NCI-H748 (cell line): ENCODE measurements around the gene RNF214.
A peak's percentile ranks its signal among the peaks of the same experiment; 100 is the strongest.
"Not testable (repeated sequence)": the region's sequence is repeated elsewhere in the genome, so short reads cannot be mapped to it uniquely, and the experiment has no call there.

Experiments used
- DNase-seq: peaks from one replicate; lab custom pipeline; 2025; ENCODE audit not compliant: unreplicated experiment; lab: John Stamatoyannopoulos, UW

RNF214 gene

GRCh38 chr11:117313091-117313490 is 80.6 kb downstream of the RNF214 start:
- DNase-seq: no peak

DNA sequence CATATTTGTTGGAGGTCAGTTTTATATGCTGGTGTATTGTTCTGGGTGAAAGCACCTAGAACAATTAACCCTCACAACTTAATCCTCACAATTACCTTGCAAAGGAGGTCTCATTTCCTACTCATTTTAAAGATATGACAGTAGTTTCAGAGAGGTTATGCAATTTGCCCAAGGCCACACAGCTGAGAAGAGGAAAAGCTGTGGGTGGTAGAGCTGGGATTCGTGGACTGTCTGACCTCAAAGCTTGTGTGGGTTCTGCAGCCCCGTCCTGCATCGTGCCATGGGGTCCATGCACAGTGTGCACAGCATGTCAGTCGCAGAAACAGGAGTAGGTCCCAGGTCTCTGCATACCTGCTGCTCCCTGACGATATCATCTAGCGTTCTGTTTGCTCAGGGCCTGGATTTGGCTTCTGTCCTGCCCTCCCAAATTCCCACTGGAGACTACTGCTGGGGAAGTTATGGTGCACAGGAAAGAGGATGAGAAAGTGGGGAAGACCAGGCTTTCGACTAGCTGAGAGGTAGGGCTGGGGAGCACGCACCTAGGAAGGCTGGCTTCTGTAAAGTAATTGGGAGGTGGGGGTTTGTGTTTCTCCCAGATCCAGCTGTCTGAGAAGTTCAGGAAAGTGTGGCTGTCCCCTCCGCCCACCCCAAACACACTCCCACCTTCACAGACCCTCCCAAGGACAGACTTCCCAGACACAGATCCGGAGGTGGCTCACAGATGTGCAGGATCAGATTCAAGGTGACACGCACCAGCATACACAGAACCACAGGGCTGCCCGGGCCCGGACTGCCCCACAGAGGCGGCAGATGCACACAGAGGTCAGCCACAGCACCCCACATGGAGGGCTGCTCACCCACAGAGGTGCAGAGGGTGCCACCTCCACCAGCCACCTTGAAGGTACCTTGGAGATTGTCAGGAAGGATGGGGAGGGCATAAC is 81.6 kb downstream of the RNF214 start:
- no peak for DNase-seq

DNA sequence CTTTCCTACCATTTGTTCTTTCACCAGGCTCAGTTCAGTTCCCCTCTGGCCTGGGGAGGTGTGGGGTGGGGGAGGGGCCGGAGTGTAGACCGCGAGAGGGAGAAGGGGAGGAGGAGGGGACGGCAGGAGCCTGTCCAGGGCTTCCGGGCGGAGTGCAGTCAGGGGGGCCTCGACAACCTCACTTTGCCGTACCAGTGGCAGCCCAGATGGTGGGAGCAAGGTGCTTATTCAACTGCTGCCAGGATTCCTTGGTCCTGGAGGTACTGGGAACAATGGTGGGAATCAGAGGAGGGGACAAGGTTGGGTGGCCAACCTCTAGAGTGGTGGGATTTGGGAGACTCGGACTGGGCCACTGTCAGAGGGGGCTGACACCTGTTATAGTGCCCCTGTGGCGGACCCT is 82.4 kb downstream of the RNF214 start:
- peak; percentile 4 for DNase-seq

GRCh38 chr11:117315285-117316196 is 83.1 kb downstream of the RNF214 start:
- peak; percentile 27 for DNase-seq

- peak; percentile 85 for DNase-seq
These were observed 83.9 kb downstream of the RNF214 start, which contains the start of gene BACE1 for GRCh38 chr11:117316197-117316961. TSS of gene BACE1 (minus strand) at chr11:117316256. CDS start at chr11:117315795, 461 bp downstream.

GRCh38 chr11:117318738-117319137 is 86.3 kb downstream of the RNF214 start:
- DNase-seq: no peak

DNA sequence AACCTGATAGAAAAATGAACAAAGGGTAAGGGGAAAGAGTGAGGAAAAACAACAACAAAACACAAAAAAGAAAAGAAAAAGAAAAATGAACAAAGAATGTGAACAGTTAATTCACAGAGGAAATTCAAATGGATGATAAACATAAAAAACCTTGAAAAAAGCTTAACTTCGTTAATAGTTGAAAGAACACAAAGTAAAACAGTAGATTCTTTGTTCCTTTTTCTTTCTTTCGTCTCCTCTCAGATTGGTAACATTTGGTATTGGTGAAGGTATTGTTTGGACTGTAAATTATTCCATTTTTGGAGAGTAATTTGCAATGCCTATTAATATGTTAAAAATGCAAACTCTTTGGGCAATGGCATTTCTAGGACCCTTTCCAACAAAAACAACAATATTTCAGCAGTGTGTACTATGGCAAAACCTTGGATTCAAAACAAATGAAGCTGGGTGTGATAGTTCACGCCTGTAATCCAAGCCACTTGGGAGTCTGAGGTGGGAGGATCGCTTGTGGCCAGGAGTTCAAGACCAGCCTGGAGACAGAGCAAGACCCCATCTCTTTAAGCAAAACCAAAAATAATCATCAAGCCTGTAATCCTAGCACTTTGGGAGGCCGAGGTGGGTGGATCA is 86.9 kb downstream of the RNF214 start:
- DNase-seq: no peak

- not testable (repeated sequence) for DNase-seq
These were observed 94.7 kb downstream of the RNF214 start for GRCh38 chr11:117327255-117327566.

DNA sequence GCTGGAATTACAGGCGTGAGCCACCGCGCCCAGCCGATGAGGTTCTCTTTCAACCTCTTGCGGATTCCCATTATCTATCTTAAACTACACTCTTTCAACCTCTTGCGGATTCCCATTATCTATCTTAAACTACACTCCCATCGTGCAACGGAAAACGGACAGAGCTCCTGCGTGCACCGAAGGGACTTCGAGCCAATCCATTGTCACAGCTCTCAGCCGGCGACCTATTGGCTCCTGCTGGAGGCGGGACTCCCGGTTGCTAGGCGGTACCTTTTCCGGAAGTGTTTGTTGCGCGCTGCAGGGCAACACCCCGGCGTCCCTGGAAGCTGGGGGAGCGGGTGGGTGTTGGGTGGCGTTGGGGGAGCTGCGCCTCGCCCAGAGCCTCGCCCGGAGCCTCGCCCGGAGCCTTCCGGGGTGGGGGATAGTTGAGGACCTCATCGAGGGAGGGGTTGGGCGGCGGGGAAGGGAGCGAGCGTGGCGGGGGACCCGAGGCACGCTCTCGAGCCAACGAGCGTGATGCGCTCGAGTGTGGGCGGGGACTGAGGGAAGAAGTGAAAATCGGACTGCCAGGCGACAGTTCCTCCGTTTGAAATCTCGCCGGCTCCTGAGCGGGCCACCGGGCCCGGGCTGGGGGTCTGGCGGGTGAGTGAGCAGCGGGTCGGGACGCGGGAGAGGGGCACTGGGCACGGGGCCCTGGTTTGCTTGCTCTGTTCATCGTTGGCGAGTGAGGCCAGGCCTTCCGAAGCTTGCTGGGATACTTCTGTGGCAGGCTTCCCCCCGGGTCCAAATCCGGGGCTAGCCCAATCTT is 95.3 kb downstream of the RNF214 start, which contains the start of gene CEP164:
TSS of gene CEP164 (plus strand) at position 288 of the 808 bp plus-strand sequence. CDS start 10,733 bp downstream, outside the sequence.
- DNase-seq: peak; percentile 96

- DNase-seq: peak; percentile 45
These were observed 96.0 kb downstream of the RNF214 start for GRCh38 chr11:117328375-117329010.

DNA sequence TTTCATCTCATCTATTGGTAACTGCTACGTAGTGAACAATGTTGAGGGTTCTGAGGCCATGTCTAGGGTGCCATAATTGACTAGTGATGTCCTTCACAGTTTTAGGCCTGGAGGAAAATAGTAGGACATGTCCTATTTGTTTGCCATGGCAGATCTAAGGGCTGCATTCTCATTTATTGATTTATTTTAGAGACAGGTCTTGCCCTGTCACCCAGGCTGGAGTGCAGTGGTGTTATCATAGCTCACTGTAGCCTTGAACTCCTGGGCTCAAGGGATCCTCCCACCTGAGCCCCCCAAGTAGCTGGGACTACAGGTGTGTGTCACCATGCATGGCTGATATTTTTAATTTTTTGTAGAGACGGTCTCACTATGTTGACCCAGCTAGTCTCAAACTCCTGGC is 100.4 kb downstream of the RNF214 start:
- DNase-seq: no peak

DNA sequence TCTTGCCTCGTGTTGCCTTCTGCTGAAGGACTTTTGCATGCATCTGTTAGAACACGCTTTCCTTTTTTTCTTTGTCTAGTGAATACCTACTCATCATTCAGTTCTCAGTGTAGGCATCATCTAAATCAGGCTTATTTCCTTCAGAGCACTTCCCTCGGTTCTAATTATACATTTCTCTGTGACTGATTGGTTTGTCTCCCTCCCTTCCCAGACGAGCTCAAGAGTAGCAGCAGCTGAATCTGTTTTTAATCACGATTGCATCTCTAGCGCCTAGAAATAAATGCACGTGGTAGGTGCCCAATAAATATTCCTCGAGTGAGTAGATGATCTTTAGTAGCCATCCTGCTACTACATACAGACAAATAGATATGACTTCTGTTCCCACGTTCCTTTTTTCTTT is 101.4 kb downstream of the RNF214 start:
- no peak for DNase-seq

GRCh38 chr11:117334896-117335295 is 102.4 kb downstream of the RNF214 start:
- DNase-seq: no peak

DNA sequence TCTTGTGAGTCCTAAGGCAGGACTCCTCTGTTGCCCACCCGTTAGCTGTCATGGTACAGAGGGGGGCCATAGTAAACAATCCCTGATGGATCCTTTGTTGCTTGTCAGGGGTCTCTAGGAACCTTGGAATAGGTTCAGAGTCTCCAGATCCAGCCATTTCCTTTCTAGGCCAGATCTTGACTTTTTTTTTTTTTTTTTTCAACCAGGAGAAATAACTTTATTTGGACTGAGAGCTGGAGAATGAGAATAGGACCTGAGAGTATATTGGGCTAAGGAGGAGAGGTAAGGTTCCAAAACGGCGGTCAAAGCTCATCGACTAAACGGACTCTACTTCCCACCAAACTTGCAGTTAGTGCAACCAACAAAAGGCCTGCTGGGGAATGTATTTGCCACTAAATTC is 102.9 kb downstream of the RNF214 start:
- DNase-seq: no peak
